HFF-Myc (cell line): ENCODE data around the gene CDON.

ENCODE experiments used
- DNase-seq: peaks from one replicate; pipeline ENCODE4 v3.0.0-alpha.2; 2011; ENCODE audit warnings: low read depth; ENCODE audit errors: extremely low read depth
- H3K4me3 ChIP-seq: replicated peaks from 2 replicates; pipeline ENCODE4 v1.5.1; 2011; ENCODE audit warnings: low read depth, mild to moderate bottlenecking, control low read depth, low read length
- TF ChIP-seq, protein P1 (sequence below): IDR thresholded peaks from 2 replicates; pipeline ENCODE4 v1.5.1; 2012; ENCODE audit warnings: mild to moderate bottlenecking, low read depth, low read length, control low read depth; ENCODE audit errors: missing control alignments

Gene CDON

DNA sequence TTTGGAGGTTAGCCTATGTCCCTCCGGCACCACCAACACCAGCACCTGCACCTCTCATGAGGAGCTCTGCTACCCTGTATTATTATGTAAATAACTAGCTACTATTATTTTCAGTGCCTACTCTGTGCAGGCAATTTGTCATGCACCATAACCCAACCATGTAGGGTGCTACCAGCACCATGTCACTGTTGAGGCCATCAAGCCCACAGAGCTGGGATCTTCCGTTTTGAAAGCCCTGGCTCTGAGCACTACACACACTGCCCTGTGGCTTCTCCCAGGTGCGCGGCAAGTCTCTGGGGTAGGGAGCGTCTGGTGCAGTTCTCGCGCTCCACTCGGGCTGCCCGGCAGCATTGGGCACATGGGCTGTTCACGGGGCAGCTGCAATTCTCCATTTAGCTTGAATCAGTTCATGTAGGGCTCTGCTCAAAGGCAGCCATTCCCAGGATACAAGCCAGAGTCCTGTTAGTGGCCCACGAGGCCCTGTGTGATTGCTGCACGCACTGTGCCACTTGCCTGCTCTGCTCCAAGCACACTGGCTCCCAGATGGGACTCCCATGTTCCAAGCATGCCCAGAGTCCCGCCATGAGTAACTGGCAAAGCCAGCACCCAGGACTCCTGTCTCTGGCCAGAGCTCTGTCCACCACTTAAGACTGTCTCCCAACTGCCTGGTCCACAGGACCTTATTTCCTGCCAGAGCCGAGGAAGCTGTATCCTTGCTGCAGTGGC is 42.5 kb upstream of the CDON start:
- H3K4me3 ChIP-seq: no peak overlapping the region
- no peak for DNase-seq
- TF ChIP-seq, protein P1, sequence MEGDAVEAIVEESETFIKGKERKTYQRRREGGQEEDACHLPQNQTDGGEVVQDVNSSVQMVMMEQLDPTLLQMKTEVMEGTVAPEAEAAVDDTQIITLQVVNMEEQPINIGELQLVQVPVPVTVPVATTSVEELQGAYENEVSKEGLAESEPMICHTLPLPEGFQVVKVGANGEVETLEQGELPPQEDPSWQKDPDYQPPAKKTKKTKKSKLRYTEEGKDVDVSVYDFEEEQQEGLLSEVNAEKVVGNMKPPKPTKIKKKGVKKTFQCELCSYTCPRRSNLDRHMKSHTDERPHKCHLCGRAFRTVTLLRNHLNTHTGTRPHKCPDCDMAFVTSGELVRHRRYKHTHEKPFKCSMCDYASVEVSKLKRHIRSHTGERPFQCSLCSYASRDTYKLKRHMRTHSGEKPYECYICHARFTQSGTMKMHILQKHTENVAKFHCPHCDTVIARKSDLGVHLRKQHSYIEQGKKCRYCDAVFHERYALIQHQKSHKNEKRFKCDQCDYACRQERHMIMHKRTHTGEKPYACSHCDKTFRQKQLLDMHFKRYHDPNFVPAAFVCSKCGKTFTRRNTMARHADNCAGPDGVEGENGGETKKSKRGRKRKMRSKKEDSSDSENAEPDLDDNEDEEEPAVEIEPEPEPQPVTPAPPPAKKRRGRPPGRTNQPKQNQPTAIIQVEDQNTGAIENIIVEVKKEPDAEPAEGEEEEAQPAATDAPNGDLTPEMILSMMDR: no peak

DNA sequence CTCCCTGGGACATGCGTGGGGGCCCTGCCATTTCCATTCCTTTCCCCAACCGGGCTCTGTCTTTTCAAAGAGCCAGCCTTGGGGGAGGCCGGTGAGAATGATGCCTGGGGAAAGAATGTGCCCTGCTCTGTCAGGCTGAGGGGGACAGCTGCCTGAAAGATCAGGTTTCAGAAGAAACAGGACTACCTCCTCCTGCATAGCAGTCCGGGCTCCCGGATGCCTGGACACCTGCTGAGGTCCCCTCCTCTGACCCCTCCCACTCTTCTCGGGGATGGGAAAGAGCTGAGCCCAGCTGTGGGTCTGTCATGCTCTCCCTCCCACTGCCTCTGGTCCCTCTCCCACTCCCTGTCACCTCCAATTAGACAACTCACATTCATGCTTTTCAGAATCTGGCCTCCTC is 41.8 kb upstream of the CDON start:
- TF ChIP-seq, protein P1: no peak
- H3K4me3 ChIP-seq: no peak overlapping the region
- DNase-seq: no peak

- no peak overlapping the region for H3K4me3 ChIP-seq
- TF ChIP-seq, protein P1: no peak
- no peak for DNase-seq
Measured at GRCh38 chr11:126103150-126103549, 40.5 kb upstream of the CDON start.

GRCh38 chr11:126102436-126102981 is 39.8 kb upstream of the CDON start:
- TF ChIP-seq, protein P1: no peak
- H3K4me3 ChIP-seq: no peak overlapping the region
- no peak for DNase-seq

DNA sequence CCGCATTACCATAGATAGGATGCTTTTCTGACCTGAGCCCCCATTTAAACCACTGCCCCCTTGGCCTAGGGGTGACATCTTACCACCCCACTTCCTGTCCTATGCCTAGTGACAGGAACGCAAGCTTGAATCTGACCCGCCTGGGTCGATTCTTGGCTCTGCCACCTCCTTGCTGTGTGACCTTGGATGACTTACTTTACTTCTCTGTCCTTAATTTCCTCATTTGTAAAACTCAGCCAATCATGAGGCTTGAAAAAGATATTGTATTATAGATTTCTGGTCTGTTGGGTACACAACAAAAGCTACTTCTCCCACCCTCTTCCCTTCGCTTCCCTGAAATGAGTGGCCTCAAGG is 39.2 kb upstream of the CDON start:
- TF ChIP-seq, protein P1: no peak
- no peak overlapping the region for H3K4me3 ChIP-seq
- no peak for DNase-seq

DNA sequence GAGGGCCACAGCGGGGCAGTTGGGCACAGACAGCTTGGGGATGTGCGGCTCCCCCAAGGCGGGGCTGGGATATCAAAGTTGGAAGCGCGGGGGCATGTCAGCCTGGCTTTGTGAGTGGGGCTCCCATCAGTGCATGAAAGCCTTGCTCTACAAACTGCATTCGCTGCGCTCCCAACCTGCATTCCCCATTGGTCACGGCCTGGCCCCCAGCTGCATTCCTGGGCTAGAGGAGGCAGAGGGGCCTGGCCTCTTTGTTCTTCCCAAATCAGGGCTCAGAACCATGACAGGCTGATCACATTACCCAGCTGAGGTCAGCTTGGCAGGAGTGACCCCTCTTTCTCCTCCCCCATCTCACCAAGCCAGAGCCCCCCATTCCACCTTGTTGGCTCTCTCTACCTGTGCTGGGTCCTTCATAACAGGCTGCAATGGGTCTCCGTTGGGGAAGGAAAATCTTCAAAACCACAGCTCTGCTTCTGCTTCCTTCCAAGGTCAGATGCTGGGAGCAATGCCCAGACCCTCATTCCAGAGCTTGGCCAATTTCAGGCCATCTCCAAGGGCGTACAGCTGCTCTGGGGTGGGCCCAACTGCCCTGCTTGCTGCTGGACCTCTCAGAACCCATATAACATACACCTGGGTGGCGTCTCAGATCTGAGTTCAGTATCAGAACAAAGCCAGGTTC is 38.7 kb upstream of the CDON start:
- no peak for DNase-seq
- TF ChIP-seq, protein P1: no peak
- no peak overlapping the region for H3K4me3 ChIP-seq

DNA sequence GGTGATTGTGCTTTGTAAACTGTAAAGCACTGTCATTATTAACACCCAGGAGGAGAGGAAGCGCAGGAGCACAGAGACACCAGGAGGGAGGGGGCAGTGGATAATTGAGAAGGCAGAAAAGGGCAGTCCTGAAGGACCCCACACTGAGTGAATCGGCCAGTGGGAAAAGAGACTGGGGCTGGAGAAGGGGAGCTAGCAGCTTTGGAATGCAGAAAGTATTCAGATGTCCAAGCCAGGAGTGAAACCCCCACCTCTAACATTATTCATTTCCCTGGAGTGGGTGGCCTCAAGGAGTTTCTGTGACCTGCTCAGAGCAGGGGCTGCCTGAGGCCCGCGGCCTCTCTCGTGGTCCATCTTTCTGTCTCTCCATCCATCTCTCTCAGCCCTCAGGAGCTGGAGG is 38.0 kb upstream of the CDON start:
- no peak overlapping the region for H3K4me3 ChIP-seq
- DNase-seq: no peak
- TF ChIP-seq, protein P1: no peak
